HG03342 (cell line): ENCODE measurements around the gene MID2.
A peak's percentile ranks its signal among the peaks of the same experiment; 100 is the strongest.
"Not testable (repeated sequence)": the region's sequence is repeated elsewhere in the genome, so short reads cannot be mapped to it uniquely, and the experiment has no call there.

Experiments used
- ATAC-seq: cut with Tn5 transposase; IDR thresholded peaks from one replicate; pipeline ENCODE4 v1.9.1; 2021; ENCODE audit warnings: mild to moderate bottlenecking, moderate library complexity; ENCODE audit not compliant: unreplicated experiment

MID2 gene, protein sequence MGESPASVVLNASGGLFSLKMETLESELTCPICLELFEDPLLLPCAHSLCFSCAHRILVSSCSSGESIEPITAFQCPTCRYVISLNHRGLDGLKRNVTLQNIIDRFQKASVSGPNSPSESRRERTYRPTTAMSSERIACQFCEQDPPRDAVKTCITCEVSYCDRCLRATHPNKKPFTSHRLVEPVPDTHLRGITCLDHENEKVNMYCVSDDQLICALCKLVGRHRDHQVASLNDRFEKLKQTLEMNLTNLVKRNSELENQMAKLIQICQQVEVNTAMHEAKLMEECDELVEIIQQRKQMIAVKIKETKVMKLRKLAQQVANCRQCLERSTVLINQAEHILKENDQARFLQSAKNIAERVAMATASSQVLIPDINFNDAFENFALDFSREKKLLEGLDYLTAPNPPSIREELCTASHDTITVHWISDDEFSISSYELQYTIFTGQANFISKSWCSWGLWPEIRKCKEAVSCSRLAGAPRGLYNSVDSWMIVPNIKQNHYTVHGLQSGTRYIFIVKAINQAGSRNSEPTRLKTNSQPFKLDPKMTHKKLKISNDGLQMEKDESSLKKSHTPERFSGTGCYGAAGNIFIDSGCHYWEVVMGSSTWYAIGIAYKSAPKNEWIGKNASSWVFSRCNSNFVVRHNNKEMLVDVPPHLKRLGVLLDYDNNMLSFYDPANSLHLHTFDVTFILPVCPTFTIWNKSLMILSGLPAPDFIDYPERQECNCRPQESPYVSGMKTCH

GRCh38 chrX:107825698-107826237, at the start of gene MID2:
Gene MID2, plus strand, starts transcription at chrX:107825866. Its CDS starts 561 bp downstream, at chrX:107826427.
- ATAC-seq: peak; percentile 29

GRCh38 chrX:107776649-107777535, 48.8 kb upstream of the MID2 start:
- peak; percentile 83 for ATAC-seq

DNA sequence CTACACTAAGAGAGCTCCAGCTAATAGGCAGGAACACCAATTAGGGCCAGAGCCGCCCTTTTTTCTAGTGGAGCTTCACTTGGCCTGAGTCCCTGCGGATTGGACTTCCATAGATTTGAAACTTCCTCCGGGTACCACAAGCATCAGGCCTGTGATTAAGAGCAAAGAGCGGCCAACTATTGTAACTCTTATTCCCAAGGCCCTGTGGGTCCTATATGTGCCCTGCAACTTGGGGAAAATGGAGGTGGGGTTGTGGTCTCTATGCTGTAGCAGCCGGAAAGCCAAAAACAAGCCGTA, 48.2 kb upstream of the MID2 start, which contains the start of gene NCBP2L:
TSS of gene NCBP2L (plus strand) at position 198 of the 297 bp plus-strand sequence. CDS start 16,488 bp downstream, outside the sequence.
- ATAC-seq: no peak

DNA sequence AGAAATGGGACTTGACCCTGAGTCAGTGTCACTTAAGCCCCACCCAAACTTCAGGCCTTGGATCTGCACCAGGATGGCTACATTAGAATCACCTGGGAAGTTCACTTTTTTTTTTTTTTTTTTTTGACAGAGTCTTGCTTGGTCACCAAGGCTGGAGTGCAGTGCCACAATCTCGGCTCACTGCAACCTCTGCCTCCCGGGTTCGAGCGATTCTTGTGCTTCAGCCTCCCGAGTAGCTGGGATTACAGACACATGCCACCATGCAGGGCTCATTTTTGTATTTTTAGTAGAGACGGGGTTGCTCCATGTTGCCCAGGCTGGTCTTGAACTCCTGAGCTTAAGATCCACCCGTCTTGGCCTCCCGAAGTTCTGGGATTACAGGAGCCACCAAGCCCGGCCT, 45.1 kb upstream of the MID2 start:
- ATAC-seq: no peak

DNA sequence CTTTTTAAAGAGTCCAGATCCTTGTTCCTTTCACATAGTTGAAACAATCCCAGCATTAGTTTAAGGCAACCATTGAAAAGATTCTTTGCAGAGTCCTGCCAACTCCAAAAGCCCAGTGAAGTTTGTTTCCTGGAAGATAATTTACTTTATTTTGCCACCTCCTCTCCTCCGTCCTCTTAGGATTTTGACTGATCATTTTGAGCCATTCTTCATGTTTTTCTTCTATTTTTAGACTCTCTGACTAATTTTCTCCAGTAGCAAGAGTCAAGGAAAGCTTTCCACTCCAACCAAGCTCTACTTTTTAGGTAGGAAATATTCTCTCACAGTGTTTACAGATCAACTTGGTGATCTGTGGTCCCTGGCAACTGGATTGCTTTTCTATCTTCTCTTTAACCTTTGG, 37.8 kb upstream of the MID2 start:
- ATAC-seq: no peak

DNA sequence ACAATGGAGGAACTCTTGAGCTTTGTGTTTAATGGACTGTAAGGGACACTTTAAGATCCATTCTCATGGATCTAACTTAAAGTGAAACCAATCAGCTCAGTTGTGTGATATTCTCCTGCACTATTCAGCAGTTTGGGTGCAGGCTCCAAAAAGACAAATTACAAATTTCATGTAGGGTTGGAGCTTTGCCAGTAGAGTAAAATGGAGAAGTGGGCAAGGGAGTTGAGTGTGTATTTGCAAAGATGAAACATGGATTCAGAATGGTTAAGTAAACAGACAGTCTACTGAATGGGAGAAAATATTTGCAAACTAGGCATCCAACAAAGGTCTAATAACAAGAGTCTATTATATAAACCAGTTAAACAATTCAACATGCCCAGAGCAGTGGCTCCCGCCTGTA, 21.2 kb upstream of the MID2 start:
- ATAC-seq: no peak

DNA sequence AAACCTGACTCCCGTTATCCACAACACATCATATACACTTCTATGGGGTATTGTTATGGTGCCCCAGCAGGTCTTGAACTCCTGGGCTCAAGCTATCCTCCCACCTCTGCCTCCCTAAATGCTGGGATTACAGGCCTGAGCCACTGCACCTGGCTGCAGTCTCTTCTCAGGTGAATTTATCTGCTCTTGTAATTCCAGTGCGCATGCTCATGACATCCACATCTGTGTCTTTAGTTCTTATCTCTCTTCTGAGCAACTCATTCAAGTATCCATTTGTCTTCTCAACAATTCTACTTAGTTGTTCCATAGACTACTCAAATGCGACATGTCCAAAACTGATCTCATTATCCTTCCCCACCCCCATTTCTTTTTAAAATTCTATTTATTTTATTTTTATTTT, 20.5 kb upstream of the MID2 start:
- no peak for ATAC-seq

GRCh38 chrX:107810053-107810452, 15.6 kb upstream of the MID2 start:
- ATAC-seq: not testable (repeated sequence)

DNA sequence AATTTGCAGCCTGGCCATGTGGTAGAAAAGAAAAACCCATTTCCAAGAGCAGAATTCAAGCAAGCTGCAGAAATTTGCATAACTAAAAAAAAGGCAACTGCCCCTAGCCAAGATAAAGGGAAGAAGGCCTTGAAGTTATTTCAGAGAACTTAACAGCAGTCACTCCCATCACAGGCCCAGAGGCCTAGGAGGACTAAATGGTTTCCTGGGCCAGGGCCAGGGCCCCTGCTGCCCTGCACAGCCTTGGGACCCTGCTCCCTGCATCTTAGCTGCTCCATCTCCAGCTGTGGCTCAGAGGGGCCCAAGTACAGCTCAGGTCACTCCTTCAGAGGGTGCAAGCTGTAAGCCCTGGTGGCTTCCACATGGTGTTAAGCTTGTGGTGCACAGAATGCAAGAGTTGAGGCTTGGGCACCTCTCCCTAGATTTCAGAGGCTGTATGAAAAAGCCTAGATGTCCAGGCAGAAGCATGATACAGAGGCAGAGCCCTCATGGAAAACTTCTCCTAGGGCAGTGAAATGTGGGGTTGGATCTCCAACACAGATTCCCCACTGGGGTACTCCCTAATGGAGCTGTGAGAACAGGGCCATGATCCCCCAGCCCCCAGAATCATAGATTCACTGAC, 6.7 kb upstream of the MID2 start:
- ATAC-seq: no peak

DNA sequence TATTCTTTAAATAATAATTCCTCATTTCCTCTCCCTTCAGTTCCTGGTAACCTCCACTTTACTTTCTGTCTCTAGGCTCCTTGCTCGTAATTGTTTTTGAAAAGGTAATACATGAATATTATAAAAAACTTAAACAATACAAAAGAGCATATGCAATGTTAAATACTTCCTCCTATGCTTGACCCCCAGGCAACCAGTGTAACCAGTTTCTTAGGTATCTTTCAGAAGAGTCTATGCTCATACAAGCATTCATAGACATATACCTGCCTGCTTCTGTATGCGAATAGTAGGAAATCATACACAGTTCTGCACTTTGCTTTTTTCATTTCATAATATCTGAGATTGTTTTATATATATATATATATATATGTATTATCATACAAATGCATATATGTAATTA, 2.6 kb upstream of the MID2 start:
- no peak for ATAC-seq

DNA sequence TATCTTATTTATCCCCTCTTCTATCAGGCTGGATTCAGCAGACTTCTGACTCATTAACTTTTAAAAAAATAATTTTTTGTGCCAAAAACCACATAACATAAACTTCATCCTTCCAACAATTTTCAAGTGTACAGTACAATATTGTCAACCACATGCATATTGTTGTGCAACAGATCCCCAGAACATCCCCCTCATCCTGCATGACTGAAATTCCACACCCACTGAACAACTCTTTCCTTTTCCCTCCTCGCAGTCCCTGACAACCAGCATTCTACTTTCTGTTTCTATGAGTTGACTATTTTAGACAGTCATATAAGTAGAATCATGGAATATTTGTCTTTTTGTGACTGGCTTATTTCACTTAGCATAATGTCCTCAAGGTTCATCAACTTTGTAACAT, 2.2 kb upstream of the MID2 start:
- no peak for ATAC-seq

- ATAC-seq: peak; percentile 59
Measured at GRCh38 chrX:107826238-107827029, 768 bp downstream of the MID2 start.

DNA sequence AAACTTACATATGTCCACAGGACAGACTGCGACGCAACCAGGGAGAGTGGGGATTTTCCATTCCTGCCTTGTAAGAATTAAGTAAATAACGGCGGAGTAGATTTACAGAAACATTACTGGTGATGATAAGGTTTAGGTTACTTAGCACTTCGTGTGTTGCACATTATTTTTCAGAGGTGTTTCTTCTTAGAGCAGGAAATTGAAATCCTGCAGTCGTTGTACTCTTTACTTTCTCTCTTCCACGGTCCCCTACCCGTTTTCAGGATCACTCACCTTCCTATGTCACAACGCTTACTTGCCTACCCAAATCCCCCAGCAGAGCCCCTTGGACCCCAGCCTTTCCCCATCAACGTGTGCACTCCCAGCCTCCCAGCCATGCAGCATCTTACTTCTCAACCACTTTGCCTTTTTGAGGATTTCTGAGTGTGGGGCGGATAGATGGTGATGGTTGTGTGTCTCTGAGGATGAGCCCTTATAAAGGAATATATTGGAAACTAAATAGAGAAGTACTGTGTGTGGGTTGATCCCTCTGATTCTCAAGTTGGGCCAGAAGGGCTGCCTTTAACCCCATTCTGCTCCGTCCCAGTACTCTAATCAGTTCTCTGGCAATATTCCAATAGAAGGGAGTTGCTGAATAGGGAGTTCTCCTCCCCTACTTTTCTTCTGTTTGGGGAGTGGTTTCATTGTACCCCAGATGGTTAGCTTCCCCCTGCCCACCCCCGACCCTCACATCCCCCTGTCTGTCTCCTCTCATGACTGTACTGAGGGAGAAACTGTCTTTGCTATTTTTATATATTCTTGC, 1.6 kb downstream of the MID2 start:
- ATAC-seq: no peak

DNA sequence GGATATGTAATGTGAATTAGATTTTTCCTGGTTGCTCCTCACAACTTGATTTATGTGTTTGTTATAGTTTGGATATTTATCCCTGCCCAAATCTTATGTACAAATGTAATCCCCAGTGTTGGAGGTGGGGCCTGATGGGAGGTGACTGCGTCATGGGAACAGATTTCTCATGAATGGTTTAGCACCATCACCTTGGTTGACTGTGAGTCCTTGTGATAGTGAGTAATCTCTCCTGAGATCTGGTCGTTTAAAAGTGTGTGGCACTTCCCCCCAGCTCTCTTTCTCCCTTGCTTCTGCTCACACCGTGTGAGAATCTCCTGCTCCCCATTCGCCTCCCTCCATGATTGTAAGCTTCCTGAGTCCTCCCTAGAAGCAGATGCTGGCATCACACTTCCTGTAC, 2.2 kb downstream of the MID2 start:
- ATAC-seq: no peak

- ATAC-seq: no peak
Measured at GRCh38 chrX:107829878-107830277, 4.2 kb downstream of the MID2 start.

- no peak for ATAC-seq
Measured at GRCh38 chrX:107831071-107831730, 5.5 kb downstream of the MID2 start.

- no peak for ATAC-seq
Measured at GRCh38 chrX:107834275-107835201, 8.9 kb downstream of the MID2 start.
